ENCODE data around the gene SLC46A3.

SLC46A3 gene

GRCh38 chr13:28716511-28716910, 2.3 kb downstream of the SLC46A3 start:
- TF ChIP-seq, protein P1, sequence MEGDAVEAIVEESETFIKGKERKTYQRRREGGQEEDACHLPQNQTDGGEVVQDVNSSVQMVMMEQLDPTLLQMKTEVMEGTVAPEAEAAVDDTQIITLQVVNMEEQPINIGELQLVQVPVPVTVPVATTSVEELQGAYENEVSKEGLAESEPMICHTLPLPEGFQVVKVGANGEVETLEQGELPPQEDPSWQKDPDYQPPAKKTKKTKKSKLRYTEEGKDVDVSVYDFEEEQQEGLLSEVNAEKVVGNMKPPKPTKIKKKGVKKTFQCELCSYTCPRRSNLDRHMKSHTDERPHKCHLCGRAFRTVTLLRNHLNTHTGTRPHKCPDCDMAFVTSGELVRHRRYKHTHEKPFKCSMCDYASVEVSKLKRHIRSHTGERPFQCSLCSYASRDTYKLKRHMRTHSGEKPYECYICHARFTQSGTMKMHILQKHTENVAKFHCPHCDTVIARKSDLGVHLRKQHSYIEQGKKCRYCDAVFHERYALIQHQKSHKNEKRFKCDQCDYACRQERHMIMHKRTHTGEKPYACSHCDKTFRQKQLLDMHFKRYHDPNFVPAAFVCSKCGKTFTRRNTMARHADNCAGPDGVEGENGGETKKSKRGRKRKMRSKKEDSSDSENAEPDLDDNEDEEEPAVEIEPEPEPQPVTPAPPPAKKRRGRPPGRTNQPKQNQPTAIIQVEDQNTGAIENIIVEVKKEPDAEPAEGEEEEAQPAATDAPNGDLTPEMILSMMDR (IDR thresholded peaks at IDR 0.05; ENCODE audit: low read depth, low read length) = no peak
- H3K9me3 ChIP-seq = no peaks in the 10 kb centered on the region
- H3K36me3 ChIP-seq = no peaks in the 10 kb centered on the region
- no peaks in the 10 kb centered on the region for H3K27me3 ChIP-seq
- no peak for DNase-seq
- H3K4me3 ChIP-seq (ENCODE audit: low read depth, low read length) = no peak overlapping the region
- no peaks in the 10 kb centered on the region for H3K4me1 ChIP-seq

DNA sequence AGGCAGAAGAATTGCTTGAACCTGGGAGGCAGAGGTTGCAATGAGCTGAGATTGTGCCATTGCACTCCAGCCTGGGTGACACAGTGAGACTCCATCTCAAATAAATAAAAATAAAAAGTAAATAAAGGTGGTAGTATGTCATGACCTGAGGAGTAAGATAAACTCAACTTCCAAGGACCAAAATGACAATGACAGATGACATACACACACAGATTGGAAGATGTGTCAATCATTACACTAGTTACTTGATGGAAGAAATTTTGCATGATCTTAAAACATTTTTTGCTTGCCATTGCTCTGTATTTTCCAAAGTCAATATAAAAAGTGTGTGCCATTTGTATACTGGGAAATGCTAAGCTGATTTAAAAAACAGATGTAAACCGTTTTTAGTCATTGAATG, 4.1 kb downstream of the SLC46A3 start:
- no peaks in the 10 kb centered on the region for H3K9me3 ChIP-seq
- H3K4me3 ChIP-seq (ENCODE audit: low read depth, low read length) = no peak overlapping the region
- no peak for DNase-seq
- TF ChIP-seq, protein P1 (IDR thresholded peaks at IDR 0.05; ENCODE audit: low read depth, low read length) = no peak
- H3K4me1 ChIP-seq = no peaks in the 10 kb centered on the region
- H3K27me3 ChIP-seq = no peaks in the 10 kb centered on the region
- H3K36me3 ChIP-seq = no peaks in the 10 kb centered on the region

- Histone ChIP-seq H3K9me3 (no peaks in the 10 kb centered on the region), H3K4me1 (peaks cover 4% of the 10 kb centered on the region; the same call in 1 of the 2 replicates), H3K27me3 (no peaks in the 10 kb centered on the region), H3K4me3 (ENCODE audit: low read depth, low read length) (no peak overlapping the region), H3K36me3 (no peaks in the 10 kb centered on the region)
- TF ChIP-seq, protein P1 (IDR thresholded peaks at IDR 0.05; ENCODE audit: low read depth, low read length) = no peak
- no peak for DNase-seq
Measured at GRCh38 chr13:28710161-28710560, 8.6 kb downstream of the SLC46A3 start.

DNA sequence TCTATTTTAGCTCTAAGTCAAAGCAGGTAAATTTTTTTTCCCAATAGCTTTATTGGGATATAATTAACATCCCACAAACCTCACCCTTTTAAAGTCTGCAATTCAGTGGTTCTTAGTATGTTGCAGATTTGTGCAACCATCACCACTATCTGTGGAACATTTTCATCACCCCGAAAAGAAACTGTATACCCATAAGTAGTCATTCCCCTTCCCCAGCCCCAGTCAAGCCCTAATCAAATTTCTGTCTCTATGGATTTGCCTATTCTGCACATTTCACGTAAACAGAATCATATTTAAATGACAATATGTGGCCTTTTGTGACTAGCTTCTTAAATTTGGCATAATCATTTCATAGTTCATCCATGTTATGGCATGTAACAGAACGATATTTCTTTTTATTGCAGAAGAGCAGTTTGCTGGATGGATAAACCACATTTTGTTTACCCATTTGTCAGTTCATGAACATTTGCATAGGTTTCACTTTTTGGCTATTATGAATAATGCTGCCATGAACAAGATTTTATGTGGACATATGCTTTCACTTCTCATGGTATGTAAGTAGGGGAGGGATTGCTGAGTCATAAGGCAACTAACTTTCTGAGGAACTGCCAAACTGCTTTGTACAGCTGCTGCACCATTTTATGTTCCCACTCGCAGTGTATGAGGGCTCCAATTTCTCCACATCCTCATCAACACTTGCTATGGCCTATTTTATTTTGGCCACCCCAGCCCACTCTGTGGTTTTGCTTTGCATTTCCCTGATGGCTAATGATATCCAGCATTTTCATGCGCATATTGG, 10.9 kb downstream of the SLC46A3 start:
- Histone ChIP-seq H3K4me3 (ENCODE audit: low read depth, low read length) (no peak overlapping the region), H3K36me3 (no peaks in the 10 kb centered on the region; the same call in 1 of the 2 replicates), H3K9me3 (no peaks in the 10 kb centered on the region), H3K4me1 (peaks cover 18% of the 10 kb centered on the region), H3K27me3 (no peaks in the 10 kb centered on the region)
- DNase-seq = no peak
- TF ChIP-seq, protein P1 (IDR thresholded peaks at IDR 0.05; ENCODE audit: low read depth, low read length) = no peak

DNA sequence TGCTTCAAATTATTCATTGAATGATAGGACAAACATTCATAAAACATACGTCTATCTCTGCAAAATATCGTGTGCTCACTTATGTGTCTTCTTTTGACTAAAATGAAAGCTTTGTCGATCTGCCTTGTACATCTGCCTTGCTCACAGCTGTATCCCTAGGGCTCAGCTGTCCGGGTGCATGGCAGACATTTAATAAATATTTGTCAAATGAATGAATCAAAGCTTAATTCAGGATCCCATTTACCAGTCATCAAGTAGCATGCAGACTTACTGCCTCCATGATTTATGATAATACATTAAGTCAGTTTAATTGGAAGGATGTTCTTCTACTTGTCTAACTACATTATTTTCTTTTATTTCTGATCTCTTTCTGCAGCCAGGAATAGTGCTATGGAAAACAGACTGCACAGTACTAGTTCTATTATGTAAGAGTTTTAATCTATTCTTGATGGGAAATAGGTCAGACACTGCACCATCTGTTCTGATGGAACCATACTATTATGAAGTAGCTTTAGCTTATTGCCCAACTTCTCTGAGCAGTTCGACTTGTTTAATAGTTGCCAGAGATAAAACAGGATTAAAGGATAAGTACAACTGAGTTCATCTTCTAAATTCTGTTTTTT, 13.2 kb downstream of the SLC46A3 start:
- H3K9me3 ChIP-seq = no peaks in the 10 kb centered on the region
- peaks cover under 1% of the 10 kb centered on the region; the same call in 1 of the 2 replicates for H3K36me3 ChIP-seq
- H3K4me3 ChIP-seq (ENCODE audit: low read depth, low read length) = 0 out of 2 replicates have a peak overlapping the region, but pooled peaks have one; percentile 9
- H3K4me1 ChIP-seq = peaks cover 18% of the 10 kb centered on the region
- peak; percentile 54 for DNase-seq
- H3K27me3 ChIP-seq = no peaks in the 10 kb centered on the region
- TF ChIP-seq, protein P1 (IDR thresholded peaks at IDR 0.05; ENCODE audit: low read depth, low read length) = no peak

GRCh38 chr13:28704919-28705318, 13.9 kb downstream of the SLC46A3 start:
- Histone ChIP-seq H3K36me3 (peaks cover 7% of the 10 kb centered on the region; the same call in 1 of the 2 replicates), H3K9me3 (no peaks in the 10 kb centered on the region), H3K4me1 (peaks cover 18% of the 10 kb centered on the region), H3K27me3 (no peaks in the 10 kb centered on the region), H3K4me3 (ENCODE audit: low read depth, low read length) (no peak overlapping the region)
- TF ChIP-seq, protein P1 (IDR thresholded peaks at IDR 0.05; ENCODE audit: low read depth, low read length) = no peak
- DNase-seq = no peak
